HAP-1 (cell line): ENCODE data around the gene METTL23.
"Not testable (repeated sequence)": the region's sequence is repeated elsewhere in the genome, so short reads cannot be mapped to it uniquely, and the experiment has no call there.

Experiments used
- DNase-seq, 2 experiments: peaks; one replicate each; pipeline ENCODE4 v3.0.0-alpha.2; 2016 to 2020; ENCODE audit warnings: low spot score in 2 of 2
- H3K27me3 ChIP-seq: fragments of 250-450 bp; sonication (Bioruptor Pico); 2 replicates; pipeline ENCODE4 v1.5.1; 2020; ENCODE audit warnings: low read depth, mild to moderate bottlenecking, moderate library complexity
- H3K36me3 ChIP-seq: fragments of 250-450 bp; sonication (Bioruptor Pico); replicated peaks from 2 replicates; pipeline ENCODE4 v1.5.1; 2020; ENCODE audit warnings: mild to moderate bottlenecking
- H3K4me1 ChIP-seq: fragments of 250-450 bp; sonication (Bioruptor Pico); 2 replicates; pipeline ENCODE4 v1.5.1; 2020; ENCODE audit warnings: mild to moderate bottlenecking
- H3K4me3 ChIP-seq: fragments of 250-450 bp; sonication (Bioruptor Pico); 2 replicates; pipeline ENCODE4 v1.5.1; 2020; ENCODE audit warnings: mild to moderate bottlenecking, moderate library complexity
- H3K9me3 ChIP-seq: fragments of 250-450 bp; sonication (Bioruptor Pico); 2 replicates; pipeline ENCODE4 v1.5.1; 2020; ENCODE audit warnings: mild to moderate bottlenecking, moderate library complexity
- in situ Hi-C: fragments of 300-500 bp; cut with MboI; formaldehyde crosslinking; loops from 3 replicates; pipeline ENCODE4 v1.14.3; 2020; ENCODE audit warnings: low sequenced_read_pairs, inconsistent platforms, mixed read lengths

Gene METTL23

GRCh38 chr17:76686538-76687297 lies 39.9 kb upstream of the METTL23 start:
- in situ Hi-C loops: no loop called here

DNA sequence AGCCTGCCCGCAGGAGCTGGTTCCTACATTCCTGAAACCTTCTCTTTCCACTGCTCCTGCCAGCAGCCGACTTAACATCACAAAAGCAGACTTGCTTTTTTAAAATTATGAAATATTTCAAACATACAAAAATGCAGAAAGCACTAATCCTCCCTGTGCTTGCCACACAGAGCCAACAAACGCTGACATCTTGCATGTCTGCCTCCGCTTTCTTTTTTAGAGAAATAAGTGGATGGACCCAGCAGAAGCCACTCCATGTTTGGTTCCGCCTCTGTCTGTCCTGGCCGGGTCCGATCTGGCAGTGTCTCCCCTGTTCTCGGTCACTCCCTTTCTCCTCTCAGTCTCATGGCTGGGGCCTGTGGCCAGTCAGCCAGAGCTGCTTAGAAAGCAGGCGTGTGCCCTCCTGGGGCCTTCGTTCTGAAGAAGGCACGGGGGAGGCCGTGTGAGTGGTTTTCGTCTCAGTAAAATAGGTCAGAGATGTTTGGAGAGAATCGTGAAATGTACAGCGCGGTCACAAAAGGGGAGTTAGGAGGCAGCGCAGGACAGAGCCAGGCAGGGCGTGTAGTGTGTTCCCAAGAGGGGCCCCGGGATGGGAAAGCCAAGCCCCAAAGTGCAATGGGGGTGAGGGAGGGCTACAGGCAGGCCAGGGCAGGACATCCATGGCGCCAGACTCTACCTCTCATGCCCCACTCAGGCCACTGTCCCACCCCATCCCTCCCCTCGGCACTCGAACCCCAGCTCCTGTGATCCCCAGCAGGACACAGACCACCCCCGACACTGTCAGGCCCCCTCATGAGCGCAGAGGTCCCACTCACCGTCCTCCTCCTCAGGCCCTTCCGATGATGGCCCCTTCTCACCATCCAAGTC lies 39.1 kb upstream of the METTL23 start:
- H3K9me3 ChIP-seq: no peaks in the 10 kb centered on the region
- no peak for DNase-seq
- H3K4me1 ChIP-seq: no peaks in the 10 kb centered on the region
- 0 out of 2 replicates have a peak, but pooled peaks cover 5% of the 10 kb centered on the region for H3K36me3 ChIP-seq
- no peaks in the 10 kb centered on the region for H3K27me3 ChIP-seq
- in situ Hi-C loops: no loop called here
- no peak overlapping the region for H3K4me3 ChIP-seq

More at GRCh38 chr17:76686538-76687297, 39.9 kb upstream of the METTL23 start:
- no peak for DNase-seq
- Histone ChIP-seq H3K36me3 (0 out of 2 replicates have a peak, but pooled peaks cover 5% of the 10 kb centered on the region), H3K9me3 (no peaks in the 10 kb centered on the region), H3K4me3 (no peak overlapping the region), H3K27me3 (no peaks in the 10 kb centered on the region), H3K4me1 (no peaks in the 10 kb centered on the region)

DNA sequence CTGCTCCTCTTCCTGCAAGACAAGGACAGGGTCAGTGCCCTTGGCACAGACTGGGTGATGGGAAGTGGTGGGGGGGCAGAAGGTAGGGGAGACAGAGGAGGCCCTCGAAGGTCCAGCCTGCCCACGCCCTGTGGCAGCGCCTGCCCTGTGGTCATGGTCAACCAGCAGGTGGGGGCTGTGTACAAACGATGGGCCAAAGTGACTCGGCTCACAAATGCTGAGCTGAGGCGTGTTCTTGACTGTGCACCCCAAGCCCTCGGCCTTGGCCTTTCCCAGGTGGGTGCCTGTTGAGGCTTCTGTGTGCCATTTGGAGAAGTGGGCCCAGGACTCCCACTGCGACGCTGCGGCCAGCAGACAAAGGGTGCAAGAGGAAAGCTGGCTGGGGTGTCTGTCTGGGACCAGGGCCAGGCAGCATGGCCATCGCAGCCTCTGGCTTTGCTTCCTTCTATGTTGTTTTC lies 38.4 kb upstream of the METTL23 start:
- no peak for DNase-seq
- Histone ChIP-seq H3K36me3 (0 out of 2 replicates have a peak, but pooled peaks cover 4% of the 10 kb centered on the region), H3K4me3 (no peak overlapping the region), H3K4me1 (no peaks in the 10 kb centered on the region), H3K27me3 (no peaks in the 10 kb centered on the region), H3K9me3 (no peaks in the 10 kb centered on the region)
- in situ Hi-C loops: no loop called here

DNA sequence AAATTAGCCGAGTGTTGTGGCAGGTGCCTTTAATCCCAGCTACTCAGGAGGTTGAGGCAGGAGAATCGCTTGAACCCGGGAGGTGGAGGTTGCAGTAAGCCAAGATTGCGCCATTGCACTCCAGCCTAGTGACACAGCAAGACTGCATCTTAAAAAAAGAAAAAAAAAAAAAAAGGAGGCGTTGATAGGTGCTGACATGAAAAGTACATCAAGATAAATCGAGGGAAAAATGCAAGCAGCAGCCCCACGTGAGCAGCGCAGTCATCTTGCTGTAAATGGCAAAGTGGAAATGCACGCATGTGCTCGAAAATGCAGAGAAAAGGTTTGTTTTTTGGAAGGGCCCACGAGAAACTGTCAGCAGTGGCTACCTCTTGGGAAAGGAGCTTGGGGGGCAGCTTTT lies 36.8 kb upstream of the METTL23 start:
- H3K27me3 ChIP-seq: no peaks in the 10 kb centered on the region
- DNase-seq: no peak
- no peaks in the 10 kb centered on the region for H3K36me3 ChIP-seq
- H3K4me1 ChIP-seq: no peaks in the 10 kb centered on the region
- H3K9me3 ChIP-seq: no peaks in the 10 kb centered on the region
- H3K4me3 ChIP-seq: no peak overlapping the region
- in situ Hi-C loops: no loop called here

DNA sequence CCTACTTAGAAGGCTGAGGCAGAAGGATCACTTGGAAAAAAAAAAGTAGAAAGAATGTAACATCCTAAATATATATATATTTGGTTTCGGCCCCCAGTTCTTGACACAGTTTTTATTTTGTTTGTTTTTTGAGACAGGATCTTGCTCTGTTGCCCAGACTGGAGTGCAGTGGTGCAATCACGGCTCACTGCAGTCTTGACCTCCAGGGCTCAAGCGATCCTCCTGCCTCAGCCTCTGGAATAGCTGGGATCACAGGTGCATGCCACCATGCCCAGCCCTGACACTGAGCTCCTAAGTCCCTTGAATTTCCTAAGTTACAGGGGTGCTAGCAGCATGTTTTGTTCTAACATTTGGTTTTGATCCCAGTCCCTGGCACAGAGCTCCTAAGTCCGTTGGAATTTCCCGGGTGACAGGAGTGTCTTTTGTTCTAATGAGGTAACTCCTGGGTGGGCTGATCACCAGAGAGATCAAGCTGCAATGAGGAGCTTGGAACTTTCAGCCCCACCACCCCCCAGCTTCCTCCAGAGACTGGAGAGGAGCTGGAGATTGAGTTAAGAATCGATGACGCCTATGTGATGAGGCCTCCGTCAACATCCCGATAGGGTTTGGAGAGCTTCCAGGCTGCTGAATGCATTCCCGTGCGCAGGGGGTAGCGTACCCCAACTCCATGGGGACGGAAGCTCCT lies 35.9 kb upstream of the METTL23 start:
- no peaks in the 10 kb centered on the region for H3K9me3 ChIP-seq
- no peaks in the 10 kb centered on the region for H3K4me1 ChIP-seq
- no peak for DNase-seq
- no peaks in the 10 kb centered on the region for H3K27me3 ChIP-seq
- H3K36me3 ChIP-seq: no peaks in the 10 kb centered on the region
- no peak overlapping the region for H3K4me3 ChIP-seq
- in situ Hi-C loops: no loop called here

DNA sequence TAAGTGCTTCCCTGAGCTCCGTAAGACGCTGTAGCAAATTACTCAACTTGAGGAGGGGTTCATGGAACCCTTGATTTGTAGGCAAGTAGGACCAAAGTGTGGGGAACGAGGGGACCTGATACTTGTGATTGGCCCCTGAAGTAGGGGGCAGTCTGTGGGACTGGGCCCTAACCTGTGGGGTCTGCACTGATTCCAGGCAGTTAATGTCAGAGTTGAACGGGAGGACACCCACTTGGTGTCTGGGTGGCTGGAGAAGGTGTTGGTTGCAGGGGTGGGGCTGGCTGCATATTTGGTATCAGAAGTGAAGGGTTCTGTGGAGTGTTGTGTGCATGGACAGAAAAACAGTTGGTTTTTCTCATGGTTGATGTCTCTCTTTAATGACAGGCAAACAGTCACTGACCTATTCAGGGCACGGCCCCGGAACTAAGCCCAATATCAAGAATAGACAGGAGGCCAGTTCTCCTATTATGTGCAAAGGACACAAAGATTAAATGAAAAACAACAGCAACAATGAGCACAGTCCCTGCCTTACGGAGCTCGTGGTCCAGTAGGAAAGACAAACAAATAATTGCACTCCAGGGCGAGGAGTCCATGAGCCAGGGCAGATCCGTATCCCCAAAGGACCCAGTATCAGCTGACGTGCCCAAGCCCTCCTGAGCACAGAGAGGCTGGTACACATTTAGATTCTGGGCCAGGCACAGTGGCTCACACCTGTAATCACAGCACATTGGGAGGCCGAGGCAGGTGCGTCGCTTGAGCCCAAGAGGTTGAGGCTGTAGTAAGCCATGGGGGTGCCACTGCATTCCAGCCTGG lies 35.1 kb upstream of the METTL23 start:
- Histone ChIP-seq H3K27me3 (no peaks in the 10 kb centered on the region), H3K9me3 (no peaks in the 10 kb centered on the region), H3K36me3 (no peaks in the 10 kb centered on the region), H3K4me3 (no peak overlapping the region), H3K4me1 (no peaks in the 10 kb centered on the region)
- DNase-seq: no peak
- in situ Hi-C loops: no loop called here

DNA sequence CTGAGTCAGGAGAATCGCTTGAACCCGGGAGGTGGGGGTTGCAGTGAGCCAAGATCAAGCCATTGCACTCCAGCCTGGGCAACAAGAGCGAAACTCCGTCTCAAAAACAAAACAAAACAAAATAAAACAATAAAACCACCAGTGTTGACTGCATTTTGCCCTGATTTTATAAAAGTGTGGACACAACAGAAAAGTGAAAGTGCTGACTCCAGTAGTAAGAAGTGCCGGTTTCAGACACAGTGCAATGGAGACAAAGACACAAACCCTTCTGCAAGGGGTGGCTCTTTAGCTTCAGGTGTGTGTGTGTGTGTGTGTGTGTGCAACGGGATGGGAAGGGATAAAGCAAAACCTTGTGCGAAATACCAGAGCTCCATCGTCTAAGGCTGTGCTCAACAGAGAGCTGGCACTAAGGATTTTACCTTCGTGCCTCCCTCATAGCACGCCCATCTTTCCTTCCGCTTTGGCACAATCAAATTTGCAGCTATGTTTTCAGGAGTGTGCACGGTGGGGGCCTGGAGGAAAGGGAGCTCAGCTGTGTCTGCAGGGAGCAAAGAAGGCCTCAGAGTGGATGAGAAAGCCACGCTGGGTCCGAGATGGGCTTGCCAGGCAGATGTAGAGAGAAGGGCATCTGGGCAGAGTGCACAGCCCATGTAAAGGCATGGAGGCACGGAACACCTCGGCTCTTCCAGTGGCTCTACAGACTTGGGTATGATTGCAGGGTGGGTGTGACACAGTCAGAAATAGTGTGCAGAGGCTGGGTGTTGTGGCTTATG lies 31.4 kb upstream of the METTL23 start:
- Histone ChIP-seq H3K4me1 (peaks cover 8% of the 10 kb centered on the region), H3K36me3 (no peaks in the 10 kb centered on the region), H3K9me3 (no peaks in the 10 kb centered on the region), H3K4me3 (no peak overlapping the region), H3K27me3 (no peaks in the 10 kb centered on the region)
- DNase-seq: no peak
- in situ Hi-C loops: no loop called here

DNA sequence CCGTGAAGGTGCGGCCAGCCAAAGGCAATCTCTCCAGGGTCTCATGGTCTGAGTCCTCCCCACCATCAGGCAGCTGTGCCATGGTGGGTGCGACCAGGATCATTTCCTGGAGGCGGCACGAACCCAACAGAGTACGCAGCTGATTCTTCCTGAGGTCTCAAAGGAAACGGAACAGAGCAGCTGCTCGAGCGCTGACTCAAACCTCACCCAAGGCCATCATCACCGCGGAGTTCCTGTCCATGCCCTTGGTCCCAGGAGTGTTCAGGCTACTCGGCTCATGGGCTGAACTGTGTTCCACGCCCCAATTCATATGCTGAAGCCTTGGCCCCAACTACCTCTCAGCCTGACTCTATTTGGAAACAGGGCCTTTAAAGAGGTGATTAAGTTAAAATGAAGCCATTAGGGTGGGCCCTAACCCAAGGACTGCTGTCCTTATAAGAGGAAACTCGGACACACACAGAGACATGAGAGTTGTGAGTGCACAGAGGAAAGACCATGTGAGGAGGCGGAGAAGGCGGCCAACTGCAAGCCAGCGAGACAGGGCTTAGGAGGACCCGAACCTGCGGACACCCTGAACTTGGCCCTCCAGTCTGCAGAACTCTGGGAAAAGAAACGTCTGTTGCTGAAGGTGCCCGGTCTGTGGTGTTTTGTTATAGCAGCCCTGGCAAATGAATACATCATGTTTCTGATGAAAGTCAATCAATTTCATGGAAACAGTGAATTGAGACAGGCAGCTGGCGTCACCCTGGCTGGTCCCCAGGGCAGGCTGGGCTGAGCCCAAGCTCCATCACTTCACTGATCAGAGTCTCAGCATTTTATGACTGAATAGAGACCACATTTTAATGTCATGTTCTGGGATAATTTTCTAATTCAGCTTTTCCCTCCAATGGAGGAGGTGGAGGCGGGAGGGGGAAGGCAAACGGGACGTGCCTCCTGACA lies 29.6 kb upstream of the METTL23 start:
- Histone ChIP-seq H3K9me3 (no peaks in the 10 kb centered on the region), H3K4me3 (no peak overlapping the region), H3K4me1 (peaks cover 11% of the 10 kb centered on the region), H3K27me3 (no peaks in the 10 kb centered on the region), H3K36me3 (no peaks in the 10 kb centered on the region)
- in situ Hi-C loops: no loop called here
- DNase-seq: no peak

- no peaks in the 10 kb centered on the region for H3K36me3 ChIP-seq
- peaks cover 11% of the 10 kb centered on the region for H3K4me1 ChIP-seq
- DNase-seq: peak; percentile 22 to 62
- H3K4me3 ChIP-seq: no peak overlapping the region
- H3K9me3 ChIP-seq: no peaks in the 10 kb centered on the region
- H3K27me3 ChIP-seq: no peaks in the 10 kb centered on the region
- in situ Hi-C loops: no loop called here
These were observed 28.8 kb upstream of the METTL23 start for GRCh38 chr17:76697702-76698465.

GRCh38 chr17:76698466-76698977 lies 28.1 kb upstream of the METTL23 start:
- H3K36me3 ChIP-seq, DNase-seq, H3K27me3 ChIP-seq, in situ Hi-C loops, H3K9me3 ChIP-seq, H3K4me3 ChIP-seq: not testable (repeated sequence)
- H3K4me1 ChIP-seq: peaks cover 11% of the 10 kb centered on the region

DNA sequence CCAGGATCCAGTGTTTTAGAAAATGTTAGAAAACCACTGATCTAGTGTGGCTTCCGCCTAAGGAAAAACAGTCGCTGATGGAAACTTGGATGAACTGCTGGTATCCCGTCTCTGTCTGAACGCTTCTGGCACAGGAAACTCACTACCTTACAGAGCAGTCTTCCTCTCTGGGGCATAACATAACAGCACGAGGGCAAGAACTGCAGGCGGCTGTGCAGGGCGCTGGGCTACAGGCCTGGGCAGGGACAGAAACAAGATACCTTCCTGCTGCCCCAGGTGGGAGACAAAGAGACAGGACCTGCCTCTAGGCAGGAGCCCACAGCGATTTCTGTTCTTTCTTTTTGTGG lies 26.4 kb upstream of the METTL23 start:
- no peak overlapping the region for H3K4me3 ChIP-seq
- in situ Hi-C loops: no loop called here

More for the DNA sequence above, 26.4 kb upstream of the METTL23 start:
- H3K4me1 ChIP-seq: peaks cover 11% of the 10 kb centered on the region
- H3K9me3 ChIP-seq: no peaks in the 10 kb centered on the region
- H3K36me3 ChIP-seq: no peaks in the 10 kb centered on the region
- no peaks in the 10 kb centered on the region for H3K27me3 ChIP-seq
- no peak for DNase-seq
